GM12872 (cell line): Measurements from ENCODE around the gene MFAP3L.

ENCODE experiments used
- TF ChIP-seq, protein P1 (sequence below): IDR thresholded peaks from 3 replicates; pipeline ENCODE4 v1.5.1; 2011; ENCODE audit warnings: low read depth, mild to moderate bottlenecking, low read length, moderate library complexity; ENCODE audit not compliant: insufficient read depth

The MFAP3L gene

GRCh38 chr4:170001011-170001744 lies 25.0 kb downstream of the MFAP3L start:
- TF ChIP-seq, protein P1, sequence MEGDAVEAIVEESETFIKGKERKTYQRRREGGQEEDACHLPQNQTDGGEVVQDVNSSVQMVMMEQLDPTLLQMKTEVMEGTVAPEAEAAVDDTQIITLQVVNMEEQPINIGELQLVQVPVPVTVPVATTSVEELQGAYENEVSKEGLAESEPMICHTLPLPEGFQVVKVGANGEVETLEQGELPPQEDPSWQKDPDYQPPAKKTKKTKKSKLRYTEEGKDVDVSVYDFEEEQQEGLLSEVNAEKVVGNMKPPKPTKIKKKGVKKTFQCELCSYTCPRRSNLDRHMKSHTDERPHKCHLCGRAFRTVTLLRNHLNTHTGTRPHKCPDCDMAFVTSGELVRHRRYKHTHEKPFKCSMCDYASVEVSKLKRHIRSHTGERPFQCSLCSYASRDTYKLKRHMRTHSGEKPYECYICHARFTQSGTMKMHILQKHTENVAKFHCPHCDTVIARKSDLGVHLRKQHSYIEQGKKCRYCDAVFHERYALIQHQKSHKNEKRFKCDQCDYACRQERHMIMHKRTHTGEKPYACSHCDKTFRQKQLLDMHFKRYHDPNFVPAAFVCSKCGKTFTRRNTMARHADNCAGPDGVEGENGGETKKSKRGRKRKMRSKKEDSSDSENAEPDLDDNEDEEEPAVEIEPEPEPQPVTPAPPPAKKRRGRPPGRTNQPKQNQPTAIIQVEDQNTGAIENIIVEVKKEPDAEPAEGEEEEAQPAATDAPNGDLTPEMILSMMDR = no peak

GRCh38 chr4:169999923-170000322 lies 26.3 kb downstream of the MFAP3L start:
- TF ChIP-seq, protein P1 = no peak

DNA sequence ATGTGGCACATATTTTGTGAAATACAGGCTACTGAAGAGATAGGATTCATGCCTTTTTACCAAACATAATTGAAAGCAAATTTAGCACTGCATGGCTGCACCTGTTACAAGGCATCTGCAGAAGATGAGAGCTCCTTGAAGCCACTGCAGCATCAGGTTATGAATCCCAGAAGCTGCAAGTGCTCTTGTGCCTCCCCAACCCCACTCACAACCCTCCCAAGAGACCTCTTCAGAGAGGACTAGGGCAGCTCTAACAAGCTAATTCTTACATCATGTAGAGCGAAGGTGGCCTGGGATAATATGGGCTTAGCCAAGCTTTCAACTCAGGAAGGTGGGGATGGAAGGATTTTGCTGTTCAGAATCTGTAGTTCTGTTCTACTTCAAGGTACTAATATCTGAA lies 27.2 kb downstream of the MFAP3L start:
- TF ChIP-seq, protein P1 = no peak

DNA sequence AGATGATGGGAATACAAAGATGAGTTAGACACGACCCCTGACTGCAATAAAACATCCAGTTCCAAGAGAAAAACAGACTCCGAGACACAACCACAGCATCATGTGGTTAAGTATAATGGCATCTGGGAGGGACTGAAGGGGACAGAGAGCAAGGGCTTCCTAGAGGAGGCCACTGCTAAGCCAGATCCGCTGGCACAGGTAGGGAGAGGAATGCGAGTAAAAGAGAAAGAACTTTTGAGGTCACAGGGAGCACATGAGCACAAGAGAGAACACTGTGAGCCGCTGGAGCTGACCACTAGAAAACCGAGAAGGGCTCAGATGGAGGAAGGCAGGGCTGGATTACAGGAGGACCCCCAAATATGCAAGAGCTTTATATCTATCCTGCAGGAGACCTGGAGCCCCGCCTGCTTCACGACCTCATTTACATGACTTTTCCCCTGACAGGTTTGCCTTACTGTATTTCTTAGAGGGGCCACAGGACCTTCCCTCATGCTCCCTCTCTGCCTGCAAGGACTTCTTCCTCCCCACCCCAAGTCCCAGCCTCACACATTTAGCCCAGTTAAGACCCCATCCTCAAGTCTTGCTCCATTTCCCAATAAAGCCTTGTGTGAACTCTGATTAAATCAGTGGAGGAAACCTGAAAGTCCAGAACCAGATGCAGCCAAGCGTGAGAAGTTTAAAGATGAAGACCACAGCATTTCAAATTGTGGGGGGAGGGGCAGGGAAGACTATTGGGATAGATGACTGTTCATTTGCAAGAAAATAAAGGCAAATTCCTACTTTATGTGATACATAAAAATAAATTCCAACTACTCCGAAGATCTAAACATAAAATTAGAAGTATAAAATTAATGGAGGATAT lies 29.6 kb downstream of the MFAP3L start:
- TF ChIP-seq, protein P1 = no peak

GRCh38 chr4:169993531-169993930 lies 32.7 kb downstream of the MFAP3L start:
- TF ChIP-seq, protein P1 = no peak

DNA sequence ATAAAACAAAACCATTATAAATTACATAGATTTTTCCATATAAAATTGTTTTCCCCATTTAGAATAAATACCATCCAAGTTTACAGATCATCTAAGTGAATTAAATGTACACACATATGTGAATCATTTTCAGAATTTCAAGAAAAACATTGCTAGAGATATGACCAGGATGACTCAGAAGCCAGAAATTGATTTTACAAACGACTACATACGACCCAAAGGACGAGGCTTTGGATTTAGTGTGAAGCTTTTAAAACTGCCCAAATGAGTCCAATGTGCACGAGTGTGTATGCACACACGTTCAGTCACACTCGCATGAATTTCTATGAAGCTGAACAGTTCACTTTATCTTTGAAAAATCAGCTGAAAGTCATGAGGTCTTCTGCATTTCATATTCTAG lies 37.9 kb downstream of the MFAP3L start:
- TF ChIP-seq, protein P1 = no peak

DNA sequence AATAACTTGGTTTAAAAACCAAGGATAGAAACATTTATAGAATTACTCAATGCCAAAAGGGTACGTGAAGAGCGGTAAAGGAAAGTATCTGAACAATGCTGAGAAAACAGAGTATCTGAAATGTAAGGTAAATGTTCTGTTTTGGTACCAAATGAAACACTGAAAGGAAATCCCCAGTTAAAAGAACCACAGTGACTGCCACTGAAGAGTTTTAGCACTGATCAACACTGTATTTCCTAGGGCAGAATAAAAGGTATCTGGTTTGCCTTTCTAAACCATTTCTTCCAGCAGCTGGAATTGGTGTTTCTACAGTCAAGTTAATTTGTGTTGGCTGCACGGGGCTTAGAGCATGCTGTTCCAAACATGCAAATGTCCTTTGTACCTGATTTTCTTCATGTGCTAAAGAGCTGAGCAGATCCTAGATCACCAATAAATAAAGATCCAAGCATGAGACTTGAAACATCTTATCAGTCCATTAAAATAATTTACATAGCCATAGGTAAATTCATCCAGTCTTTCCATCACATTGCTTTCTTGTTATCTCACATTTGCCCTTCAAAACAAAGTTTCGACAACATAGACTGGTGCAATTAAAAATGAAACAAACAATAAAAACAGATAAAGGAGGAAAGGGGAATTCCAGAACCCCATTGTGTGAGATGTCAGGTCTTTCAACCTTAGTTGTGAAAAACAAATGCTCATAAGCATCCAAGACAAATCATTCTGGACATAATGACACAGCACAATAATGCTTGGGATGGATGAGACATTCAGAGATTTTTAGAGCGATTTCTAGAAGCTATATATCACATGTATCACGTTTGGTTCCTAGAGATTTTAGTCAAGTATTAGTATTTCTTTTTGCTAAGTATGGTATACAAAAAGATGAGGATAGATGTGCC lies 38.6 kb downstream of the MFAP3L start:
- TF ChIP-seq, protein P1 = no peak
